HG02970 (cell line): Measurements from ENCODE around the gene YRDC.
"Not testable (repeated sequence)": the region's sequence is repeated elsewhere in the genome, so short reads cannot be mapped to it uniquely, and the experiment has no call there.

Experiments used
- ATAC-seq: cut with Tn5 transposase; IDR thresholded peaks from one replicate; pipeline ENCODE4 v1.9.1; 2021; ENCODE audit warnings: mild to moderate bottlenecking, moderate library complexity, moderate number of reproducible peaks; ENCODE audit not compliant: unreplicated experiment, low FRiP score

Gene YRDC

DNA sequence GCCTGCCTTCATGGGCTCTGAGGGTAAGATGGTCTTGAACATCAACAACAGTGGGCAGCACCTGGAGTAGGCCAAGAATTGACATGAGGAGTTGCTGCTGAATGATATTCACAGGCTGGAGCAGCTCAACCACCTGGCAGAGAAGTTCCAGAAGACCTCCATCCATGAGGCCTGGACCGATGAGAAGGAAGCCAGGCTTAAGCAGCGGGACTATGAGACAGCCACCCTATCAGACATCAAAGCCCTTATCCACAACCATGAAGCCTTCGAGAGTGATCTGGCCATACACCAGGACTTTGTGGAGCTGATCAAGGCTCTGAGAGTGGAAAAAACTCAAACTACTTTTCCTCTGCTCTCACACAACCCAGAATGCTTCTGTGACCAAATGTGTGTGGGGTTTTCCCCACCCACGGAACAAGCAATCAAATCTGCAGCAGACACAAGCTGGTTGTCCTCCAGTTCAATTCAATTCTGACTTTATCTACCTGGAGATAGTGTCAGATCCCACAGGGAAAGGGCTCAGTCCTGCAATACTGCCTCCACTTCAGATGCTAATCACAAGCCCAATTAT lies 31.0 kb downstream of the YRDC start:
- no peak for ATAC-seq

DNA sequence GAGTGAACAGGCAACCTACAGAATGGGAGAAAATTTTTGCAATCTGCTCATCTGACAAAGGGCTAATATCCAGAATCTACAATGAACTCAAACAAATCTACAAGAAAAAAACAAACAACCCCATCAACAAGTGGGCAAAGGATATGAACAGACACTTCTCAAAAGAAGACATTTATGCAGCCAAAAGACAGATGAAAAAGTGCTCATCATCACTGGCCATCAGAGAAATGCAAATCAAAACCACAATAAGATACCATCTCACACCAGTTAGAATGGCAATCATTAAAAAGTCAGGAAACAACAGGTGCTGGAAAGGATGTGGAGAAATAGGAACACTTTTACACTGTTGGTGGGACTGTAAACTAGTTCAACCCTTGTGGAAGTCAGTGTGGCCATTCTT lies 36.6 kb downstream of the YRDC start:
- ATAC-seq: not testable (repeated sequence)

- no peak for ATAC-seq
These were observed 40.5 kb downstream of the YRDC start for GRCh38 chr1:37767488-37767887.

- ATAC-seq: no peak
These were observed 41.9 kb downstream of the YRDC start for GRCh38 chr1:37765916-37766664.

DNA sequence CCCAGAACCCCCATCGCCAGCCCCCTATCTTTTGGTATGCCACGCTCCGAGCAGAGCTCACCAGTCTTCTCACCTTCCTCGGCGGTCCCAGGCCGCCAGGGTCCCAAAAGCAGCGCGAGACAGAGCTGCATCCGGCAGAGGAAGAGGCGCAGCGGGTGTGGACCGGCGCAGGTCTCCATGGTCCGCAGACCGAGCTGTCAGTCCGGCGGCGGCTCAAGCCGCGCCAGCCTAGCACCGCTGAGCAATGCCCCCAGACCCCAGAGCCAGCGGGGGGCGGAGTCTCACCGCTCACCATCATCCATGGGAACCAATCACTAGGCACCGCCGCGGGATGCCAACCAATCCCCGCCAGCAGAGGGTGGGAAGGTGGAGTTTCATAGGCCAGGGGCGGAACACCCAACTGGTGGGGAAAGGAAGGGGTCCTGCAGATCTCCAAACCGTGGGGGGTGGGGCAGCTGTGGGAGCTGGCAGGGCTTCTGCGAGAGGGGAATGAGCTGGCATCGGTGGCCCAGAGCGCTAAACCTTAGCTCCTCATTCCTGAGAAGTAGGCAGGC lies 43.0 kb downstream of the YRDC start, which contains the start of gene EPHA10:
EPHA10 (minus strand) TSS at position 233 of the 554 bp plus-strand sequence; CDS start at position 179, 54 bp downstream.
- ATAC-seq: no peak

DNA sequence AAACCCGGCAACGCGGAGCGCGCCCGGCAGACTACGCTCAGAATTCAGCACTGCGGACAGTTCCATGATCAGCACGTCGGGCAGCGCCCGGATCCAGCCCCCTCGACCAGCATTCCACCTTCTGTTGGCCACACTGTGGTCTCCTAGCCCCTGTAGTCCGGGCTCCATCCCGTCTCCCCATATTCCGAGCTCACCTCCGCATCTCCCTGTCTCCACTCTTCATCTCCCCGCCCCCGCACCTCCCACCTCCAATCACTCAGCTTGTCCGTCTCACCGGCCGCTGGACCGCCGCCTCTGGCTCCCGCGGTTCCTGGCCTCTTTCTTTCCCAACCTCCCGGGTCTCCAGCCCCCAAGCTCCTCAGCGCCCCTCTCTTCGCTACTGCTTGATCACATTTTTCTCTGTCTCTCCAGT lies 43.6 kb downstream of the YRDC start:
- no peak for ATAC-seq

- no peak for ATAC-seq
These were observed 44.1 kb downstream of the YRDC start for GRCh38 chr1:37763791-37764413.

GRCh38 chr1:37762516-37762915 lies 45.5 kb downstream of the YRDC start:
- no peak for ATAC-seq

GRCh38 chr1:37761416-37762095 lies 46.5 kb downstream of the YRDC start:
- no peak for ATAC-seq

GRCh38 chr1:37759451-37759850 lies 48.6 kb downstream of the YRDC start:
- no peak for ATAC-seq

GRCh38 chr1:37755951-37756560 lies 52.0 kb downstream of the YRDC start:
- ATAC-seq: no peak

DNA sequence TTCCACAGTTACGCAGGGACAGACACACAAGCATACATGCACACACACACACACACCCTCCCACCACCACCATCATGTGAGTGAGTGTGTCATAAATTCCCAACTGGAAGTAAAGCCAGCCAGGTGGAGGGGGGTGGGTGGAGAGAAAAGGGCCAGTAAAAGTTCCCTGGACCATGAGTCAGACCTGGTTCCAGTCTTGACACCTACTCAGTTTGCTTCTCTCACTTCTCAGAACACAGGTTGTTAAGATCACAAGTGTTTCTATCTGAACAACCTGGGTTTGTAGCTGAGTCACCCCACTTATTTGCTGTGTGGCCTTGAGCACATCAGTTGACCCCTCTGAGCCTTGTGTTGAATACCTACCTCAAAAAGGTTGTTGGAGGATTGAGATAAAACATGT lies 52.7 kb downstream of the YRDC start:
- ATAC-seq: no peak

GRCh38 chr1:37753473-37754321 lies 54.3 kb downstream of the YRDC start:
- ATAC-seq: no peak
